ENCODE data around the gene SLC25A51. TPM values are rescaled to one million over a fixed set of nuclear protein-coding genes. Genes with fewer than 3 reads are reported as not detected.
A peak's percentile ranks its signal among the peaks of the same experiment; 100 is the strongest.
"Not testable (repeated sequence)": the region's sequence is repeated elsewhere in the genome, so short reads cannot be mapped to it uniquely, and the experiment has no call there.

The SLC25A51 gene
- total RNA-seq, 1 donor from 2014 or later, result 28.5 TPM

DNA sequence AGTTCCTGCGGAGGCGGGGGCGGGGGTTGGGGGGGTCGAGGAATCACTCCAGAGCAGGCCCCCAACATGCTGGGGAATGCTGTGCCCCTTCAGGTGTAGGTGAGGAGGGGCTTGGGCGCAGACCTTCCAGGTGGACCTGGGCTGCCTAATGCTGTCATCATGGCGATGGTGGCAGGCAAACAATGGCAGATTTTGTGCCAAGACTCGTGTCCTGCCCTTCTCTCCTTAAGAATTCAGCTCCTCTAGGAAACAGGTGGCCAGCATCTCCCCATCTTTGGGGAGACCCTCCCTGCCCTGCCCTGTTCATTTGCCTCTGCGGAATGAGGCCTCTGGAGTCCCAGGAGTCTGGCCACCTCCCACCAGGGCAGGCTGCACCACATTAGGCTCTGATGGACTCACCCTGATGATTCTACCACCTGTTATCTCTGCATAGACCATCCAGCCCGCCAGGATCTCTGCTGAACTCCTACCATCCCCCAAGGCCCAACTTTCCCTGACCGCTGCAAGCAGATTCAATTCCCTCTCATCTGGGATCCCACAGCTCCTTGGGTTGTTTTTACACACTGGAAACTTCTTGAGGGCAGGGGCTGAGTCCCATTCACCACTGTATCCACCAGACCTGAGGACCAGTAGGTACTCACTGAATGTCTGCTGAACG lies 10.9 kb upstream of the SLC25A51 start:
- peaks cover 7% of the 10 kb centered on the region for H3K36me3 Mint-ChIP-seq (ENCODE audit: low read depth, unreplicated experiment)
- H3K9me3 Mint-ChIP-seq (ENCODE audit: unreplicated experiment), result no peaks in the 10 kb centered on the region
- no peak overlapping the region for H3K4me3 Mint-ChIP-seq (ENCODE audit: unreplicated experiment)
- no peak overlapping the region for H3K27ac Mint-ChIP-seq (ENCODE audit: unreplicated experiment)
- TF ChIP-seq, protein P1, sequence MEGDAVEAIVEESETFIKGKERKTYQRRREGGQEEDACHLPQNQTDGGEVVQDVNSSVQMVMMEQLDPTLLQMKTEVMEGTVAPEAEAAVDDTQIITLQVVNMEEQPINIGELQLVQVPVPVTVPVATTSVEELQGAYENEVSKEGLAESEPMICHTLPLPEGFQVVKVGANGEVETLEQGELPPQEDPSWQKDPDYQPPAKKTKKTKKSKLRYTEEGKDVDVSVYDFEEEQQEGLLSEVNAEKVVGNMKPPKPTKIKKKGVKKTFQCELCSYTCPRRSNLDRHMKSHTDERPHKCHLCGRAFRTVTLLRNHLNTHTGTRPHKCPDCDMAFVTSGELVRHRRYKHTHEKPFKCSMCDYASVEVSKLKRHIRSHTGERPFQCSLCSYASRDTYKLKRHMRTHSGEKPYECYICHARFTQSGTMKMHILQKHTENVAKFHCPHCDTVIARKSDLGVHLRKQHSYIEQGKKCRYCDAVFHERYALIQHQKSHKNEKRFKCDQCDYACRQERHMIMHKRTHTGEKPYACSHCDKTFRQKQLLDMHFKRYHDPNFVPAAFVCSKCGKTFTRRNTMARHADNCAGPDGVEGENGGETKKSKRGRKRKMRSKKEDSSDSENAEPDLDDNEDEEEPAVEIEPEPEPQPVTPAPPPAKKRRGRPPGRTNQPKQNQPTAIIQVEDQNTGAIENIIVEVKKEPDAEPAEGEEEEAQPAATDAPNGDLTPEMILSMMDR (IDR thresholded peaks at IDR 0.05; ENCODE audit: unreplicated experiment), result no peak
- H3K27me3 Mint-ChIP-seq (ENCODE audit: unreplicated experiment), result peaks cover 8% of the 10 kb centered on the region
- H3K4me1 Mint-ChIP-seq (ENCODE audit: unreplicated experiment), result peaks cover 59% of the 10 kb centered on the region
- DNase-seq (ENCODE audit: low spot score), result no peak

DNA sequence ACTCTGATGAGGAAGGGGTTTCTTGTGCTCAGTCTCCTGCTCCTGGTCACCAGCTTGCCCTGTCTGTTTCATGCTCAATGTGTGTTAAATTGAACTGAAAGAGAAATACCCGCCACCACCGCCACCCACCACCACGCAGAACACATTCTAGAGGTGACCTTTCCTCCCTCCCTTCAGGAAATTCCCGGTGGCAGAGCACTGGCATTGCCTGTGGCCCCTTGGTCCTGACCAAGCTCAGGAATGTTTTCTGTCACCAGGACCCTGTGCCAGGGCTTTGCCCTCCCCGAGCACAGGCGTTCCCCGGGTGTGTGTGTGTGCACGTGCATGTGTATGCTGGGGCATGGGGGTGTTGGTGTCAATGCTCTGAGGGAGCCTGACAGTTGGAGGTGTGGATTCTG lies 10.2 kb upstream of the SLC25A51 start:
- Mint-ChIP-seq H3K36me3 (ENCODE audit: low read depth, unreplicated experiment) (peaks cover 7% of the 10 kb centered on the region), H3K4me1 (ENCODE audit: unreplicated experiment) (peaks cover 59% of the 10 kb centered on the region), H3K27ac (ENCODE audit: unreplicated experiment) (no peak overlapping the region), H3K4me3 (ENCODE audit: unreplicated experiment) (no peak overlapping the region), H3K27me3 (ENCODE audit: unreplicated experiment) (peaks cover 8% of the 10 kb centered on the region), H3K9me3 (ENCODE audit: unreplicated experiment) (no peaks in the 10 kb centered on the region)
- DNase-seq (ENCODE audit: low spot score), result no peak
- TF ChIP-seq, protein P1 (IDR thresholded peaks at IDR 0.05; ENCODE audit: unreplicated experiment), result no peak

DNA sequence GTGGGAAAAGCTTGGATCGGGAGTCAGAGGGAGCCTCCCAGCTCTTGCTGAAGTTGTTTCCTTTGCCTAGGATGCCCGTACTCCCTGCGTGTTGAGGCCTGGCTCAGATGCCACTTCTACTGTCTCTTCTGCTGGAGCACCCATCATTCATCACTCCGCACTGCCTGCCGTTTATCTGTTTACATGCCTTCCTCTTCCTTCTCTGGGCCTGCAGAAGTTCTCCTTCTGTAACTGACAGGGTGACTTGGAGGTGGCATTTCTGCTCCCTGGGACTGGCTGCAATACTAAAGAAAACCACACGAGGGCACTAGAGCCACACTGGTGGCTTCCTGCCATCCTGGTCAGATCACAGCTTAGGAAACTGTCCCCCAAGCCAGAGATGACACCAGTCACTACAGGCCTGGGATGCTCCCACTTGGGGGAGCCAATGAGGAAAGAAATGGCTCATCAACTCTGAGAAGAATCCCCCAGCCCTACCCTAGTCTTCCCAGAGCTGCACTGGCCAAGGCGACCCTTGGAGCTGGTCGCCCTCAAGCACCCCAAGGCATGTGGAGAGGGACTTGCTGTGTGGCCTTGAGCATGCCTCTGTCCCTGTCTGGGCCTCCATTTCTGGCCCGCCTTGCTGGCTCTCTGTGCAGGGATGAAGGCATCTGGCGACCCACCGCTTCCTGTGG lies 9.7 kb upstream of the SLC25A51 start:
- H3K4me3 Mint-ChIP-seq (ENCODE audit: unreplicated experiment), result no peak overlapping the region
- H3K27me3 Mint-ChIP-seq (ENCODE audit: unreplicated experiment), result peaks cover 6% of the 10 kb centered on the region
- peaks cover 53% of the 10 kb centered on the region for H3K4me1 Mint-ChIP-seq (ENCODE audit: unreplicated experiment)
- H3K27ac Mint-ChIP-seq (ENCODE audit: unreplicated experiment), result no peak overlapping the region
- peaks cover 7% of the 10 kb centered on the region for H3K36me3 Mint-ChIP-seq (ENCODE audit: low read depth, unreplicated experiment)
- H3K9me3 Mint-ChIP-seq (ENCODE audit: unreplicated experiment), result no peaks in the 10 kb centered on the region
- TF ChIP-seq, protein P1 (IDR thresholded peaks at IDR 0.05; ENCODE audit: unreplicated experiment), result peak; percentile 95
- peak; percentile 91 for DNase-seq (ENCODE audit: low spot score)

DNA sequence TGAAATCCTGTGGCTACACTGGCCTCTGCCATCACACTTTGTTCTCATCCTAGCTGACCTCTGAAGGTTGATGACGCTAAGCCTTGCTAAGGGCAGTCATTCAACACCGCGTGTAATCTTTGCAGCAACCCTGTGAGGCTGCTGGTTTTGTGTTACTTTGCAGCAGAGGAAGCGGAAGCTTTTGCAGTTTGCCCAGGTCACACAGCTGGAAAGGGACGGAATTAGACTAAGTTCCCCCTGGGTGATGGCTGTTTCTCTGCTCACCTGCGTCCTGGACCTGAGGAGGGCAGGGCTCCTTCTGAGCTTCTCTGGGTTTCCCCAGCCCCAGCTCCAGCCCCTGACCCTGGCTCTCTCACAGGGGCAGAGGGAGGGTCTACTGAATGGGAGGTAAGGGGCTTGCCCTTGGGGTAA lies 7.3 kb upstream of the SLC25A51 start:
- TF ChIP-seq, protein P1 (IDR thresholded peaks at IDR 0.05; ENCODE audit: unreplicated experiment), result no peak
- H3K36me3 Mint-ChIP-seq (ENCODE audit: low read depth, unreplicated experiment), result no peaks in the 10 kb centered on the region
- H3K4me1 Mint-ChIP-seq (ENCODE audit: unreplicated experiment), result peaks cover 30% of the 10 kb centered on the region
- H3K27ac Mint-ChIP-seq (ENCODE audit: unreplicated experiment), result no peak overlapping the region
- no peak for DNase-seq (ENCODE audit: low spot score)
- no peak overlapping the region for H3K4me3 Mint-ChIP-seq (ENCODE audit: unreplicated experiment)
- H3K27me3 Mint-ChIP-seq (ENCODE audit: unreplicated experiment), result peaks cover 3% of the 10 kb centered on the region
- no peaks in the 10 kb centered on the region for H3K9me3 Mint-ChIP-seq (ENCODE audit: unreplicated experiment)

DNA sequence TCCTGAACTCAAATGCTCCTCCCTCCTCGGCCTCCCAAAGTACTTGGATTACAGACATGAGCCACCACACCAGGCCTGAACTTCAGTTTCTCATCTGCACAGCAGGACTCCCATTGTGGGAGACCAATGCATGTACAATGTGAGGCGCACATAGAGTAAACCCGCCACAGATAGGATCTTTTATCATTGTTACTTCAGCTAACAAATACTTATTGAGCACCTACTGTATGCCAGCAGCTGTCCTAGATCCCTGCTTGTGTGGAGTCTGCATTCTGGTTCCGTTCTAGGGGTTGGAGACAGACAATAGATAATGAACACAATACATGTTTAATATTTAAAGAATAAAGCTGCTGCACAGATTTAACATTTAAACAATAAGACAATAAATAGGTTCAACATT lies 6.3 kb upstream of the SLC25A51 start:
- Mint-ChIP-seq H3K9me3 (ENCODE audit: unreplicated experiment) (no peaks in the 10 kb centered on the region), H3K27me3 (ENCODE audit: unreplicated experiment) (peaks cover 3% of the 10 kb centered on the region), H3K4me1 (ENCODE audit: unreplicated experiment) (peaks cover 20% of the 10 kb centered on the region), H3K4me3 (ENCODE audit: unreplicated experiment) (no peak overlapping the region), H3K36me3 (ENCODE audit: low read depth, unreplicated experiment) (no peaks in the 10 kb centered on the region), H3K27ac (ENCODE audit: unreplicated experiment) (no peak overlapping the region)
- TF ChIP-seq, protein P1 (IDR thresholded peaks at IDR 0.05; ENCODE audit: unreplicated experiment), result no peak
- no peak for DNase-seq (ENCODE audit: low spot score)

DNA sequence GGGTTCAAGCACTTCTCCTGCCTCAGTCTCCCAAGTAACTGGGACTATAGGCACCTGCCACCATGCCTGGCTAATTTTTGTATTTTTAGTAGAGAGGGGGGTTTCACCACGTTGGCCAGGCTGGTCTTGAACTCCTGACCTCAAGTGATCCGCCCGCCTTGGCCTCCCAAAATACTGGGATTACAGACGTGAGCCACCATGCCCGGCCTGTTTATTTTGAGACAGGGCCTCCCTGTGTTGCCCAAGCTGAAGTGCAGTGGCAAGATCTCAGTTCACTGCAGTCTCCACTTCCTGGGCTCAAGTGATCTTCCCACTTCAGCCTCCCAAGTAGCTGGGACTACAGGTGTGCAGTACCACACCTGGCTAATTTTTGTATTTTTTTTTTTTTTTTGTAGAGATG lies 5.9 kb upstream of the SLC25A51 start:
- H3K27me3 Mint-ChIP-seq (ENCODE audit: unreplicated experiment); H3K9me3 Mint-ChIP-seq (ENCODE audit: unreplicated experiment); H3K36me3 Mint-ChIP-seq (ENCODE audit: low read depth, unreplicated experiment); DNase-seq (ENCODE audit: low spot score); H3K4me3 Mint-ChIP-seq (ENCODE audit: unreplicated experiment); H3K27ac Mint-ChIP-seq (ENCODE audit: unreplicated experiment): not testable (repeated sequence)
- peaks cover 16% of the 10 kb centered on the region for H3K4me1 Mint-ChIP-seq (ENCODE audit: unreplicated experiment)
